Measurements from ENCODE around the gene RTKN. TPM values are rescaled to one million over a fixed set of nuclear protein-coding genes. Genes with fewer than 3 reads are reported as not detected.

Gene RTKN
- total and polyA plus RNA-seq, 12 donors = 7.4 to 35.6 (median 14.1) TPM

- H3K36me3 ChIP-seq (replicated peaks in 1 of 2) = peaks cover 0 to 5% of the 10 kb centered on the region in 2 donors
- intact Hi-C loops (cut with DNase I) = no loop called here
- no peaks in the 10 kb centered on the region for H3K27me3 ChIP-seq
- H3K27ac ChIP-seq = peak overlapping the region in 1 of 5 donors; percentile 74
- H3K9me3 ChIP-seq (replicated peaks in 1 of 3) = no peaks in the 10 kb centered on the region
- TF ChIP-seq, protein P1, sequence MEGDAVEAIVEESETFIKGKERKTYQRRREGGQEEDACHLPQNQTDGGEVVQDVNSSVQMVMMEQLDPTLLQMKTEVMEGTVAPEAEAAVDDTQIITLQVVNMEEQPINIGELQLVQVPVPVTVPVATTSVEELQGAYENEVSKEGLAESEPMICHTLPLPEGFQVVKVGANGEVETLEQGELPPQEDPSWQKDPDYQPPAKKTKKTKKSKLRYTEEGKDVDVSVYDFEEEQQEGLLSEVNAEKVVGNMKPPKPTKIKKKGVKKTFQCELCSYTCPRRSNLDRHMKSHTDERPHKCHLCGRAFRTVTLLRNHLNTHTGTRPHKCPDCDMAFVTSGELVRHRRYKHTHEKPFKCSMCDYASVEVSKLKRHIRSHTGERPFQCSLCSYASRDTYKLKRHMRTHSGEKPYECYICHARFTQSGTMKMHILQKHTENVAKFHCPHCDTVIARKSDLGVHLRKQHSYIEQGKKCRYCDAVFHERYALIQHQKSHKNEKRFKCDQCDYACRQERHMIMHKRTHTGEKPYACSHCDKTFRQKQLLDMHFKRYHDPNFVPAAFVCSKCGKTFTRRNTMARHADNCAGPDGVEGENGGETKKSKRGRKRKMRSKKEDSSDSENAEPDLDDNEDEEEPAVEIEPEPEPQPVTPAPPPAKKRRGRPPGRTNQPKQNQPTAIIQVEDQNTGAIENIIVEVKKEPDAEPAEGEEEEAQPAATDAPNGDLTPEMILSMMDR (IDR thresholded peaks at IDR 0.05) = no peak
- no peak for TF ChIP-seq POLR2A (IDR thresholded peaks at IDR 0.05)
- peaks cover 18 to 70% of the 10 kb centered on the region in 2 donors for H3K4me1 ChIP-seq (replicated peaks in 1 of 2)
- WGBS, 4 donors = 77 to 85% (median 77%) methylated on average over 8 of the region's 8 CpGs
- no peak overlapping the region for H3K4me3 ChIP-seq
- peak in 1 of 7 donors; percentile 13 for DNase-seq
Observed at GRCh38 chr2:74385396-74385795, 56.3 kb downstream of the RTKN start.

GRCh38 chr2:74384051-74384450 lies 57.7 kb downstream of the RTKN start:
- DNase-seq = no peak
- Histone ChIP-seq H3K27ac (no peak overlapping the region), H3K36me3 (replicated peaks in 1 of 2) (peaks cover 0 to 5% of the 10 kb centered on the region in 2 donors), H3K27me3 (no peaks in the 10 kb centered on the region), H3K4me1 (replicated peaks in 1 of 2) (peaks cover 27 to 70% of the 10 kb centered on the region in 2 donors), H3K4me3 (no peak overlapping the region), H3K9me3 (replicated peaks in 1 of 3) (no peaks in the 10 kb centered on the region)
- intact Hi-C loops (cut with DNase I) = no loop called here
- 68 to 80% (median 75%) methylated on average over 3 of the region's 3 CpGs for WGBS, 4 donors
- no peak for TF ChIP-seq POLR2A (IDR thresholded peaks at IDR 0.05)
- TF ChIP-seq, protein P1 (IDR thresholded peaks at IDR 0.05) = no peak

DNA sequence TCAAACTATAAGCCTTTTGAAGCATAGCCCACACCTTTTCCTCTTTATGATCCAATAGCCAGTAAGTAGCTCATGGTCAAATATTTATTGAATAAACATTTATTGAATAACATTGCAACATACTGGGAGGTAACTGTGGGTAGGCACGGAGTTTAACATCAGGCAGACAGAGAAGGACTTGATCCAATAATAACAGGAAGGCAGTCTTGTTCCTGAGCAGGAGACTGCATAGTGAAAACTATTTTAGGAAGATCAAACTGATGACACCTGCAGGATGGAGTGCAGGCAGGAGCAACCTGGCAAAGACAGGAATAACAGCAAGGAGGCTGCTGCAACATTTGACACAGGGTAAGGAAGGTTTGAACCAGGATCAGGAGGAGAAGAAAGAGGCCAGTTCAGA lies 58.5 kb downstream of the RTKN start:
- Histone ChIP-seq H3K27ac (peak overlapping the region in 3 of 5 donors; percentile 10 to 36 (median 13)), H3K4me3 (no peak overlapping the region), H3K27me3 (no peaks in the 10 kb centered on the region), H3K36me3 (replicated peaks in 1 of 2) (peaks cover 0 to 5% of the 10 kb centered on the region in 2 donors), H3K9me3 (replicated peaks in 1 of 3) (no peaks in the 10 kb centered on the region), H3K4me1 (replicated peaks in 1 of 2) (peaks cover 30 to 74% of the 10 kb centered on the region in 2 donors)
- intact Hi-C loops (cut with DNase I) = no loop called here
- DNase-seq = no peak
- 8 to 16% (median 13%) methylated on average over 1 of the region's 1 CpG for WGBS, 4 donors
- TF ChIP-seq POLR2A (IDR thresholded peaks at IDR 0.05) = no peak
- TF ChIP-seq, protein P1 (IDR thresholded peaks at IDR 0.05) = no peak

DNA sequence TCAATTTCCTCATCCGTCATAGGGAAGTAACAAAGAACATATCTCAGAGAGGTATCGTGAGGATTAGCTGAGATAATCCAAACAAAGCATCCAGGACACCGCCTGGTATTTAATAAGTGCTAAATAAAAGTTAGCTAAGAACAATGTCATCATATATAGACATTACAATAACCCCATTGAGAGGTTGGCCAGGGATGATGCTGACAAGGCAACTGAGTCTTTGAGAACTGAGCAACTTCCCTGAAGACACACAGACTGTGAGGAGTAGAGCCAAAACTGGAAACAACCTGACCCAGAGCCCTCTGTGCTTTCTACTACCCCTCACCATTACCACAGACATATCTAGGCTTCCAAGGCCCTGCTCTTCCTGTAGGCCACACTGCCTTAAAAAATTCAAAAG lies 60.0 kb downstream of the RTKN start:
- H3K27me3 ChIP-seq = no peaks in the 10 kb centered on the region
- H3K27ac ChIP-seq = no peak overlapping the region
- peaks cover 21 to 61% of the 10 kb centered on the region in 2 donors for H3K4me1 ChIP-seq (replicated peaks in 1 of 2)
- TF ChIP-seq POLR2A (IDR thresholded peaks at IDR 0.05) = no peak
- TF ChIP-seq, protein P1 (IDR thresholded peaks at IDR 0.05) = no peak
- H3K36me3 ChIP-seq (replicated peaks in 1 of 2) = peaks cover 0 to 18% of the 10 kb centered on the region in 2 donors
- H3K9me3 ChIP-seq (replicated peaks in 1 of 3) = no peaks in the 10 kb centered on the region
- DNase-seq = no peak
- WGBS, 4 donors = 89 to 100% (median 95%) methylated on average over 3 of the region's 3 CpGs
- H3K4me3 ChIP-seq = no peak overlapping the region
- intact Hi-C loops (cut with DNase I) = no loop called here

Data from adrenal gland (tissue), 12 donors.